K562 (cell line): ENCODE results near the gene ASZ1. TPM values are rescaled to one million over a fixed set of nuclear protein-coding genes. Genes with fewer than 3 reads are reported as not detected.

Source experiments
- ATAC-seq: fragments of 200-7000 bp; cut with Tn5 transposase; 3 replicates; pipeline ENCODE4 v1.9.1; 2020; ENCODE audit warnings: moderate library complexity
- BruUV-seq: library from RNA; stranded (reverse); fragments of 400-500 nt; replicated peaks from 2 replicates; lab custom pipeline; 2021; lab: Mats Ljungman, UMichigan
- CTCF ChIA-PET: fragments of 300-600 bp; formaldehyde crosslinking; extraction: SDS; loops from one replicate; lab custom pipeline; 2021; ENCODE audit warnings: low intra/inter-chr PET ratio; lab: Yijun Ruan, JAX
- POLR2A ChIA-PET: fragments of 300-600, 350-650 bp; sonication (Branson Sonifier 250); formaldehyde crosslinking; extraction: SDS; loops from one replicate; lab custom pipeline; 2021; ENCODE audit warnings: antibody characterized with exemption, inconsistent platforms; lab: Yijun Ruan, JAX
- DNase-seq, 4 experiments: peaks; one replicate each; pipeline versions ENCODE4 v3.0.0 to v3.0.0-alpha.2; 2011 to 2018; ENCODE audit warnings: low spot score in 3 of 4, mixed read lengths in 3 of 4; ENCODE audit errors: extremely low read depth in 1 of 4
- FAIRE-seq: peaks from 2 replicates; lab custom pipeline; 2011; peaks lifted over from hg19 to GRCh38; lab: Jason Lieb, UNC
- H2AFZ ChIP-seq: 2 replicates; pipeline ENCODE4 v1.6.0; 2011; ENCODE audit warnings: low read depth, low read length, control low read depth, inconsistent platforms
- H3K27ac ChIP-seq: fragments of 200-600 bp; 3 replicates; pipeline ENCODE4 v1.8.0; 2011; ENCODE audit warnings: low read depth, mild to moderate bottlenecking, control low read depth, inconsistent platforms, low read length, moderate library complexity, mixed read lengths; ENCODE audit errors: extremely low read depth
- H3K27me3 ChIP-seq, 2 experiments: fragments of 300-600 bp in 1 of 2; 2 replicates in 1 of 2; 3 replicates in 1 of 2; pipeline versions ENCODE4 v1.6.0 to v1.8.0; 2011; ENCODE audit warnings: inconsistent platforms in 2 of 2, low read length in 2 of 2, mild to moderate bottlenecking in 1 of 2, mixed read lengths in 1 of 2, moderate library complexity in 1 of 2; ENCODE audit not compliant: control insufficient read depth in 2 of 2, insufficient read depth in 2 of 2
- H3K36me3 ChIP-seq: fragments of 300-600 bp; 3 replicates; pipeline ENCODE4 v1.8.0; 2011; ENCODE audit warnings: mild to moderate bottlenecking, low read length, inconsistent platforms; ENCODE audit not compliant: control insufficient read depth, insufficient read depth
- H3K4me1 ChIP-seq, 2 experiments: fragments of 200-600 bp in 1 of 2; replicated peaks in 1 of 2; 2 replicates in 1 of 2; 3 replicates in 1 of 2; pipeline versions ENCODE4 v1.5.1 to v1.8.0; 2011; ENCODE audit warnings: inconsistent platforms in 2 of 2, low read length in 2 of 2, mild to moderate bottlenecking in 1 of 2, mixed read lengths in 1 of 2, moderate library complexity in 1 of 2; ENCODE audit not compliant: control insufficient read depth in 2 of 2, insufficient read depth in 2 of 2
- H3K4me2 ChIP-seq: 2 replicates; pipeline ENCODE4 v1.6.1; 2011; ENCODE audit warnings: low read length, control low read depth, inconsistent platforms, mixed read lengths; ENCODE audit not compliant: insufficient read depth
- H3K4me3 ChIP-seq: fragments of 200-600 bp; sonication (generic), shearing (Covaris generic); 2 replicates; pipeline ENCODE4 v1.5.1; 2016; ENCODE audit warnings: control low read depth, inconsistent platforms
- H3K79me2 ChIP-seq: fragments of 200-600 bp; 3 replicates; pipeline ENCODE4 v1.8.0; 2011; ENCODE audit warnings: low read length, inconsistent platforms; ENCODE audit not compliant: control insufficient read depth, insufficient read depth
- H3K9ac ChIP-seq, 2 experiments: 2 replicates each; pipeline versions ENCODE4 v1.6.0 to v1.6.1; 2011; ENCODE audit warnings: low read depth in 2 of 2, low read length in 2 of 2, control low read depth in 1 of 2, inconsistent platforms in 1 of 2, mild to moderate bottlenecking in 1 of 2, mixed read lengths in 1 of 2; ENCODE audit not compliant: insufficient read depth in 1 of 2
- H3K9me1 ChIP-seq: one replicate; pipeline ENCODE4 v1.6.0; 2011; ENCODE audit warnings: inconsistent platforms, mild to moderate bottlenecking, low read length, moderate library complexity; ENCODE audit not compliant: control insufficient read depth, insufficient read depth
- H3K9me3 ChIP-seq: replicated peaks from 2 replicates; pipeline ENCODE4 v1.5.1; 2011; ENCODE audit warnings: low read depth, low read length, inconsistent platforms; ENCODE audit not compliant: control insufficient read depth, insufficient read depth
- H4K20me1 ChIP-seq: replicated peaks from 2 replicates; pipeline ENCODE4 v1.6.1; 2011; ENCODE audit warnings: low read length, inconsistent platforms, mixed read lengths; ENCODE audit not compliant: control insufficient read depth, insufficient read depth
- C11orf30 ChIP-seq: fragments of 450-650 bp; IDR thresholded peaks from 2 replicates; pipeline ENCODE4 v1.6.1; 2016; ENCODE audit warnings: low read depth, mild to moderate bottlenecking
- DNMT1 ChIP-seq: fragments of 450-650 bp; IDR thresholded peaks from 2 replicates; pipeline ENCODE4 v1.6.1; 2016; ENCODE audit warnings: antibody characterized with exemption, mild to moderate bottlenecking
- GABPA ChIP-seq: fragments of 200-800 bp; sonication (Bioruptor generic); conservative IDR thresholded peaks from 2 replicates; pipeline ENCODE4 v1.6.1; 2016; ENCODE audit warnings: low read depth, missing genetic modification characterization, missing compliant biosample characterization
- LEF1 ChIP-seq: fragments of 450-650 bp; IDR thresholded peaks from 2 replicates; pipeline ENCODE4 v1.6.1; 2016; ENCODE audit warnings: mild to moderate bottlenecking
- MAZ ChIP-seq, 2 experiments: fragments of 450-650 bp in 1 of 2; sonication (generic) in 1 of 2; formaldehyde crosslinking; IDR thresholded peaks in 1 of 2; conservative IDR thresholded peaks in 1 of 2; 2 replicates each; pipeline versions ENCODE4 v1.4.0 to v1.5.0; 2020; ENCODE audit warnings: mild to moderate bottlenecking in 1 of 2, missing genetic modification reagents in 1 of 2
- MED1 ChIP-seq: sonication (generic); formaldehyde crosslinking; IDR thresholded peaks from 2 replicates; pipeline ENCODE4 v1.8.1; 2023; ENCODE audit warnings: missing genetic modification reagents, borderline replicate concordance
- MXI1 ChIP-seq: IDR thresholded peaks from 2 replicates; pipeline ENCODE4 v1.6.1; 2011; ENCODE audit warnings: low read depth, mild to moderate bottlenecking, improper control_type of control experiment, low read length
- NBN ChIP-seq: fragments of 450-650 bp; IDR thresholded peaks from 2 replicates; pipeline ENCODE4 v1.6.1; 2016; ENCODE audit warnings: low read depth, mild to moderate bottlenecking
- NCOA4 ChIP-seq: fragments of 450-650 bp; IDR thresholded peaks from 2 replicates; pipeline ENCODE4 v1.6.1; 2018; ENCODE audit warnings: mild to moderate bottlenecking; ENCODE audit not compliant: partially characterized antibody
- NFIC ChIP-seq: fragments of 450-650 bp; IDR thresholded peaks from 2 replicates; pipeline ENCODE4 v1.6.1; 2017; ENCODE audit warnings: mild to moderate bottlenecking, inconsistent platforms
- NFYB ChIP-seq: IDR thresholded peaks from 2 replicates; pipeline ENCODE4 v1.6.1; 2011; ENCODE audit warnings: mild to moderate bottlenecking, moderate library complexity; ENCODE audit not compliant: insufficient read length; ENCODE audit errors: extremely low read depth
- RAD51 ChIP-seq: fragments of 450-650 bp; IDR thresholded peaks from 2 replicates; pipeline ENCODE4 v1.7.1; 2016; ENCODE audit warnings: low read depth, mild to moderate bottlenecking, borderline replicate concordance
- RBFOX2 ChIP-seq: fragments of 200-400 bp; formaldehyde crosslinking; IDR thresholded peaks from 2 replicates; pipeline ENCODE4 v1.6.1; 2017; ENCODE audit warnings: low read depth, mild to moderate bottlenecking, low read length, moderate library complexity
- SREBF2 ChIP-seq: sonication (generic); formaldehyde crosslinking; IDR thresholded peaks from 2 replicates; pipeline ENCODE4 v1.4.0; 2020; ENCODE audit warnings: mild to moderate bottlenecking, missing genetic modification reagents
- ZNF384 ChIP-seq: IDR thresholded peaks from 2 replicates; pipeline ENCODE4 v1.6.1; 2012; ENCODE audit warnings: low read depth, low read length, improper control_type of control experiment
- ZNF79 ChIP-seq: fragments of 250-450 bp; sonication (Bioruptor Pico); IDR thresholded peaks from 2 replicates; pipeline ENCODE4 v1.4.0; 2020; ENCODE audit warnings: low read depth, mild to moderate bottlenecking, moderate library complexity
- WGBS: fragments of 100-300 bp; shearing (Covaris generic); methylation state at CpG from one replicate; pipeline ENCODE4 v1.1.6; 2016; ENCODE audit warnings: low coverage, mixed read lengths; ENCODE audit not compliant: insufficient coverage; ENCODE audit errors: missing lambda C conversion rate; 5-methylcytosine and 5-hydroxymethylcytosine counted together
- in situ Hi-C: fragments of 300-500 bp; cut with MboI; formaldehyde crosslinking; loops from 4 replicates; pipeline ENCODE4 v1.15.0; 2018; ENCODE audit warnings: inconsistent platforms, mixed read lengths
- intact Hi-C: fragments of 100-400 bp; cut with micrococcal nuclease; formaldehyde crosslinking; loops from 2 replicates; pipeline ENCODE4 v1.14.2; 2022
- polyA plus RNA-seq, 8 experiments: library from polyadenylated mRNA; depleted of rRNA in 4 of 8; stranded (reverse) in 5 of 8; unstranded in 3 of 8; fragments of >200 nt; fragmentation: Nextera tagmentation in 2 of 8; fragmentation: Illumina TruSeq in 1 of 8; extraction: Ambion mirVana in 2 of 8; extraction: Trizol in 1 of 8; gene quantifications; 2 replicates each; pipeline versions ENCODE4 v1.2.1 to v1.2.3, GENCODE V29; 2011 to 2014; ENCODE audit warnings: inconsistent platforms in 1 of 8, missing spikeins in 1 of 8
- total RNA-seq, 7 experiments: library from RNA; depleted of rRNA in 6 of 7; stranded (reverse); fragments of >200 nt in 6 of 7; fragmentation: Illumina TruSeq in 2 of 7; extraction: Trizol in 2 of 7; gene quantifications; 2 replicates each; pipeline versions ENCODE4 v1.2.1 to v1.2.3, GENCODE V29; 2011 to 2021; ENCODE audit warnings: low replicate concordance in 1 of 7
- TF ChIP-seq, protein P1 (sequence below): fragments of 450-650 bp; IDR thresholded peaks from 2 replicates; pipeline ENCODE4 v1.6.1; 2017; ENCODE audit warnings: mild to moderate bottlenecking, moderate library complexity
- TF ChIP-seq, protein P2 (sequence below): fragments of 200-800 bp; sonication (Bioruptor generic); IDR thresholded peaks from 2 replicates; pipeline ENCODE4 v1.6.1; 2016; ENCODE audit warnings: missing genetic modification characterization, missing compliant biosample characterization

The ASZ1 gene
- total and polyA plus RNA-seq, 9 of the 15 experiments (the other 6 are each of a cell fraction or from before 2014, with no cell fraction given), result not detected

DNA sequence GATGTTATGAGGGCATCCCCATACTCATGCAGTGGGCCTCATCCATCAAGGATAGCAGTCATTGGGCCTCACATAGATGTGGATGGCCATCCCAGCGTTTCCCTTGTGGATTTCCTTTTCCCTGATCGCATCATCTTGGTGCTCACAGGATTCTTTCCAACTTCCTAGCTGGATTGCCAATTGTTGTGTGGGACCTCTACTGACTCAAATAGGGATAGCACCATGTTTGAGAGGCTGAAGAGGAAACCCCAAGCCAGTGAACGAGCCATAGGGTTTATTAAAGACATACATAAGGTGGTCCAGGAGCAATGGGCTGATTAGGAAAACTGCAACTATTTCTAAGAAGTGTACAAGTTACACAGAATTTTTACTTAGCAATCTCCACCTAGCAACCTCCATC is 21.8 kb downstream of the ASZ1 start:
- POLR2A ChIA-PET, result no interaction called here
- Histone ChIP-seq H3K4me3 (no peak overlapping the region), H3K27ac (no peak overlapping the region), H3K79me2 (no peaks in the 10 kb centered on the region), H3K4me2 (no peak overlapping the region), H3K9me1 (no peaks in the 10 kb centered on the region), H2AFZ (no peak overlapping the region), H3K36me3 (no peaks in the 10 kb centered on the region), H3K4me1 (no peaks in the 10 kb centered on the region), H3K27me3 (no peaks in the 10 kb centered on the region), H3K9ac (no peak overlapping the region), H4K20me1 (no peaks in the 10 kb centered on the region), H3K9me3 (no peaks in the 10 kb centered on the region)
- no peak for DNase-seq
- FAIRE-seq, result no peak
- CTCF ChIA-PET, result no interaction called here
- intact Hi-C loops (loop anchor here (10.0 kb wide), 1 partner anchor 309 kb away; no protein-coding TSS in a partner anchor), in situ Hi-C loops (no loop called here)
- no peak for ATAC-seq
- no TSS peak for BruUV-seq
- WGBS, result 0% methylated on average over 3 of the region's 3 CpGs
- TF ChIP-seq C11orf30, result no peak
- no peak for TF ChIP-seq ZNF79 (CRISPR knock-in tag)
- TF ChIP-seq NBN, result no peak
- TF ChIP-seq NCOA4, result no peak
- no peak for TF ChIP-seq GABPA
- TF ChIP-seq, protein P1, sequence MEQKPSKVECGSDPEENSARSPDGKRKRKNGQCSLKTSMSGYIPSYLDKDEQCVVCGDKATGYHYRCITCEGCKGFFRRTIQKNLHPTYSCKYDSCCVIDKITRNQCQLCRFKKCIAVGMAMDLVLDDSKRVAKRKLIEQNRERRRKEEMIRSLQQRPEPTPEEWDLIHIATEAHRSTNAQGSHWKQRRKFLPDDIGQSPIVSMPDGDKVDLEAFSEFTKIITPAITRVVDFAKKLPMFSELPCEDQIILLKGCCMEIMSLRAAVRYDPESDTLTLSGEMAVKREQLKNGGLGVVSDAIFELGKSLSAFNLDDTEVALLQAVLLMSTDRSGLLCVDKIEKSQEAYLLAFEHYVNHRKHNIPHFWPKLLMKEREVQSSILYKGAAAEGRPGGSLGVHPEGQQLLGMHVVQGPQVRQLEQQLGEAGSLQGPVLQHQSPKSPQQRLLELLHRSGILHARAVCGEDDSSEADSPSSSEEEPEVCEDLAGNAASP, result no peak
- no peak for TF ChIP-seq RBFOX2
- TF ChIP-seq MXI1, result no peak
- no peak for TF ChIP-seq NFIC
- no peak for TF ChIP-seq ZNF384
- TF ChIP-seq NFYB, result no peak
- TF ChIP-seq RAD51, result no peak
- no peak for TF ChIP-seq SREBF2 (CRISPR knock-in tag)
- TF ChIP-seq DNMT1, result no peak
- TF ChIP-seq MED1, result no peak
- no peak for TF ChIP-seq MAZ (CRISPR knock-in tag; conservative IDR thresholded peaks at IDR 0.05 in 1 of 2, IDR thresholded peaks at IDR 0.05 in 1 of 2)
- TF ChIP-seq LEF1, result no peak
- TF ChIP-seq, protein P2, sequence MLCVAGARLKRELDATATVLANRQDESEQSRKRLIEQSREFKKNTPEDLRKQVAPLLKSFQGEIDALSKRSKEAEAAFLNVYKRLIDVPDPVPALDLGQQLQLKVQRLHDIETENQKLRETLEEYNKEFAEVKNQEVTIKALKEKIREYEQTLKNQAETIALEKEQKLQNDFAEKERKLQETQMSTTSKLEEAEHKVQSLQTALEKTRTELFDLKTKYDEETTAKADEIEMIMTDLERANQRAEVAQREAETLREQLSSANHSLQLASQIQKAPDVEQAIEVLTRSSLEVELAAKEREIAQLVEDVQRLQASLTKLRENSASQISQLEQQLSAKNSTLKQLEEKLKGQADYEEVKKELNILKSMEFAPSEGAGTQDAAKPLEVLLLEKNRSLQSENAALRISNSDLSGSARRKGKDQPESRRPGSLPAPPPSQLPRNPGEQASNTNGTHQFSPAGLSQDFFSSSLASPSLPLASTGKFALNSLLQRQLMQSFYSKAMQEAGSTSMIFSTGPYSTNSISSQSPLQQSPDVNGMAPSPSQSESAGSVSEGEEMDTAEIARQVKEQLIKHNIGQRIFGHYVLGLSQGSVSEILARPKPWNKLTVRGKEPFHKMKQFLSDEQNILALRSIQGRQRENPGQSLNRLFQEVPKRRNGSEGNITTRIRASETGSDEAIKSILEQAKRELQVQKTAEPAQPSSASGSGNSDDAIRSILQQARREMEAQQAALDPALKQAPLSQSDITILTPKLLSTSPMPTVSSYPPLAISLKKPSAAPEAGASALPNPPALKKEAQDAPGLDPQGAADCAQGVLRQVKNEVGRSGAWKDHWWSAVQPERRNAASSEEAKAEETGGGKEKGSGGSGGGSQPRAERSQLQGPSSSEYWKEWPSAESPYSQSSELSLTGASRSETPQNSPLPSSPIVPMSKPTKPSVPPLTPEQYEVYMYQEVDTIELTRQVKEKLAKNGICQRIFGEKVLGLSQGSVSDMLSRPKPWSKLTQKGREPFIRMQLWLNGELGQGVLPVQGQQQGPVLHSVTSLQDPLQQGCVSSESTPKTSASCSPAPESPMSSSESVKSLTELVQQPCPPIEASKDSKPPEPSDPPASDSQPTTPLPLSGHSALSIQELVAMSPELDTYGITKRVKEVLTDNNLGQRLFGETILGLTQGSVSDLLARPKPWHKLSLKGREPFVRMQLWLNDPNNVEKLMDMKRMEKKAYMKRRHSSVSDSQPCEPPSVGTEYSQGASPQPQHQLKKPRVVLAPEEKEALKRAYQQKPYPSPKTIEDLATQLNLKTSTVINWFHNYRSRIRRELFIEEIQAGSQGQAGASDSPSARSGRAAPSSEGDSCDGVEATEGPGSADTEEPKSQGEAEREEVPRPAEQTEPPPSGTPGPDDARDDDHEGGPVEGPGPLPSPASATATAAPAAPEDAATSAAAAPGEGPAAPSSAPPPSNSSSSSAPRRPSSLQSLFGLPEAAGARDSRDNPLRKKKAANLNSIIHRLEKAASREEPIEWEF (CRISPR knock-in tag), result no peak
